Gastroesophageal sphincter (tissue), 4 donors: ENCODE results near the gene SEMA4D. TPM values are rescaled to one million over a fixed set of nuclear protein-coding genes. Genes with fewer than 3 reads are reported as not detected.
A peak's percentile ranks its signal among the peaks of the same experiment; 100 is the strongest.

Source experiments
- ATAC-seq: fragments of 150-250 bp; one replicate; pipeline ENCODE4 v1.9.1; 2016; ENCODE audit warnings: mild to moderate bottlenecking, moderate library complexity
- H3K27ac ChIP-seq, 4 donors: fragments of 200-600 bp; sonication (generic) in 3 of 4; 1 replicate in 3 of 4; 2 replicates in 1 of 4; pipeline ENCODE4 v1.5.1; 2016 to 2019
- H3K27me3 ChIP-seq: fragments of 200-600 bp; sonication (generic); one replicate; pipeline ENCODE4 v1.5.1; 2019
- H3K36me3 ChIP-seq, 2 donors: fragments of 200-600 bp; sonication (generic); one replicate each; pipeline ENCODE4 v1.5.1; 2019; ENCODE audit warnings: control low read depth in 1 of 2
- H3K4me1 ChIP-seq, 3 donors: fragments of 200-600 bp; sonication (generic); 1 replicate in 2 of 3; 2 replicates in 1 of 3; pipeline ENCODE4 v1.5.1; 2016 to 2019; ENCODE audit warnings: control low read depth in 2 of 3
- H3K4me3 ChIP-seq, 2 donors: fragments of 200-600 bp; sonication (generic); one replicate each; pipeline ENCODE4 v1.5.1; 2019; ENCODE audit warnings: mild to moderate bottlenecking in 1 of 2, moderate library complexity in 1 of 2
- H3K9me3 ChIP-seq, 3 donors: fragments of 200-600 bp; sonication (generic); one replicate each; pipeline ENCODE4 v1.5.1; 2017 to 2019; ENCODE audit warnings: control low read depth in 2 of 3
- CTCF ChIP-seq, 4 experiments: fragments of 200-600 bp in 2 of 4; fragments of 450-650 bp in 2 of 4; sonication (generic) in 1 of 4; IDR thresholded peaks; one replicate each; pipeline ENCODE4 v1.5.1; 2017 to 2019; ENCODE audit warnings: antibody characterized with exemption in 4 of 4, mild to moderate bottlenecking in 2 of 4, moderate library complexity in 2 of 4
- EP300 ChIP-seq: sonication (generic); formaldehyde crosslinking; IDR thresholded peaks from one replicate; pipeline ENCODE4 v1.6.1; 2017; ENCODE audit warnings: antibody characterized with exemption, mild to moderate bottlenecking
- POLR2A ChIP-seq, 2 donors: fragments of 450-650 bp; IDR thresholded peaks; one replicate each; pipeline ENCODE4 v1.6.1; 2017; ENCODE audit warnings: antibody characterized with exemption in 2 of 2, mild to moderate bottlenecking in 2 of 2, moderate library complexity in 1 of 2
- POLR2AphosphoS5 ChIP-seq: sonication (generic); formaldehyde crosslinking; IDR thresholded peaks from one replicate; pipeline ENCODE4 v1.6.1; 2017; ENCODE audit warnings: antibody characterized with exemption
- WGBS, 2 donors: methylation state at CpG; one replicate each; pipeline ENCODE4 v1.1.5; 2018; ENCODE audit warnings: low coverage in 1 of 2; 5-methylcytosine and 5-hydroxymethylcytosine counted together
- total RNA-seq, 4 donors: library from RNA; depleted of rRNA; stranded (reverse); fragments of >200 nt; gene quantifications; one replicate each; pipeline ENCODE4 v1.1.0, GENCODE V29; 2016

Gene SEMA4D
- total RNA-seq, 4 donors from 2014 or later = 4.4 to 12.0 (median 6.5) TPM

GRCh38 chr9:89408628-89409101, 89.2 kb downstream of the SEMA4D start:
- Histone ChIP-seq H3K4me1 (peaks cover 0 to 5% (median 0%) of the 10 kb centered on the region in 3 donors), H3K27me3 (no peaks in the 10 kb centered on the region), H3K36me3 (peaks cover 0 to 17% of the 10 kb centered on the region in 2 donors), H3K9me3 (peaks cover 0 to 7% (median 0%) of the 10 kb centered on the region in 3 donors), H3K4me3 (no peak overlapping the region), H3K27ac (no peak overlapping the region)
- no peak for ATAC-seq
- no peak for TF ChIP-seq EP300
- TF ChIP-seq POLR2A (IDR thresholded peaks at IDR 0.05) = no peak
- TF ChIP-seq POLR2AphosphoS5 = no peak
- no peak for TF ChIP-seq CTCF (IDR thresholded peaks at IDR 0.05)
- WGBS, 2 donors = 13 to 72% methylated on average over 1 to 7 of the region's 12 CpGs

GRCh38 chr9:89407070-89407469, 90.8 kb downstream of the SEMA4D start:
- WGBS, 2 donors = 42% methylated on average over 2 of the region's 2 CpGs; no CpG with 5 or more reads in 1 of the 2 donors
- H3K4me1 ChIP-seq = peaks cover 0 to 5% (median 0%) of the 10 kb centered on the region in 3 donors
- H3K4me3 ChIP-seq = no peak overlapping the region
- no peak for ATAC-seq
- H3K36me3 ChIP-seq = peaks cover 0 to 32% of the 10 kb centered on the region in 2 donors
- no peak overlapping the region for H3K27ac ChIP-seq
- no peaks in the 10 kb centered on the region for H3K27me3 ChIP-seq
- peaks cover 0 to 7% (median 0%) of the 10 kb centered on the region in 3 donors for H3K9me3 ChIP-seq
- TF ChIP-seq POLR2AphosphoS5 = no peak
- no peak for TF ChIP-seq EP300
- no peak for TF ChIP-seq POLR2A (IDR thresholded peaks at IDR 0.05)

- H3K27ac ChIP-seq = peak overlapping the region in 1 of 4 donors; percentile 10
- H3K36me3 ChIP-seq = peaks cover 0 to 45% of the 10 kb centered on the region in 2 donors
- 43 to 60% methylated on average over 1 to 4 of the region's 11 CpGs for WGBS, 2 donors
- H3K4me1 ChIP-seq = peaks cover 0 to 5% (median 0%) of the 10 kb centered on the region in 3 donors
- no peak for TF ChIP-seq POLR2AphosphoS5
- TF ChIP-seq CTCF (IDR thresholded peaks at IDR 0.05) = no peak
- TF ChIP-seq EP300 = no peak
- TF ChIP-seq POLR2A (IDR thresholded peaks at IDR 0.05) = no peak
- H3K4me3 ChIP-seq = no peak overlapping the region
- no peak for ATAC-seq
- no peaks in the 10 kb centered on the region for H3K27me3 ChIP-seq
- peaks cover 0 to 7% (median 0%) of the 10 kb centered on the region in 3 donors for H3K9me3 ChIP-seq
These were observed 92.1 kb downstream of the SEMA4D start for GRCh38 chr9:89405826-89406225.

GRCh38 chr9:89404074-89404473, 93.8 kb downstream of the SEMA4D start:
- Histone ChIP-seq H3K27me3 (no peaks in the 10 kb centered on the region), H3K36me3 (peaks cover 0 to 56% of the 10 kb centered on the region in 2 donors)
- WGBS, 2 donors = 72 to 90% methylated on average over 5 to 11 of the region's 11 CpGs

More at GRCh38 chr9:89404074-89404473, 93.8 kb downstream of the SEMA4D start:
- Histone ChIP-seq H3K9me3 (peaks cover 0 to 7% (median 0%) of the 10 kb centered on the region in 3 donors), H3K4me3 (no peak overlapping the region), H3K4me1 (peaks cover 0 to 5% (median 0%) of the 10 kb centered on the region in 3 donors), H3K27ac (no peak overlapping the region)
- no peak for ATAC-seq
- TF ChIP-seq POLR2A (IDR thresholded peaks at IDR 0.05) (no peak), CTCF (IDR thresholded peaks at IDR 0.05) (no peak), POLR2AphosphoS5 (no peak), EP300 (no peak)
